Activated naive CD4-positive, alpha-beta T cell treated with anti-CD3 and anti-CD28 coated beads for 36 hours (primary cell): ENCODE results near the gene FTO. TPM values are rescaled to one million over a fixed set of nuclear protein-coding genes. Genes with fewer than 3 reads are reported as not detected.

Source experiments
- CTCF ChIA-PET: fragments of 350-600 bp; sonication (Branson Sonifier 250); formaldehyde crosslinking; loops from one replicate; lab custom pipeline; 2021; ENCODE audit warnings: antibody characterized with exemption; lab: Charles Lee
- DNase-seq: peaks from one replicate; pipeline ENCODE4 v3.0.0-alpha.2; 2020
- H3K27ac Mint-ChIP-seq: one replicate; pipeline ENCODE4 v1.8.0; 2021; ENCODE audit warnings: mild to moderate bottlenecking, mixed read lengths
- H3K27me3 Mint-ChIP-seq: one replicate; pipeline ENCODE4 v1.8.0; 2021; ENCODE audit warnings: low read depth, mixed read lengths
- H3K36me3 Mint-ChIP-seq: one replicate; pipeline ENCODE4 v1.8.0; 2021; ENCODE audit warnings: low read depth, mixed read lengths
- H3K4me1 Mint-ChIP-seq: one replicate; pipeline ENCODE4 v1.8.0; 2021; ENCODE audit warnings: low read depth, mixed read lengths
- H3K4me3 Mint-ChIP-seq: one replicate; pipeline ENCODE4 v1.8.0; 2021; ENCODE audit warnings: mild to moderate bottlenecking, moderate library complexity, mixed read lengths
- H3K9me3 Mint-ChIP-seq: one replicate; pipeline ENCODE4 v1.8.0; 2021; ENCODE audit warnings: mixed read lengths
- intact Hi-C: fragments of 100-400 bp; cut with micrococcal nuclease; formaldehyde crosslinking; loops from one replicate; pipeline ENCODE4 v1.15.1; 2023
- total RNA-seq, 2 experiments: library from RNA; stranded (reverse); gene quantifications; one replicate each; pipeline ENCODE4 v1.2.3, GENCODE V29; 2021

FTO gene
- total RNA-seq, 2 experiments from 2014 or later: 60.2 to 63.9 TPM

GRCh38 chr16:54193013-54193664 lies 489.2 kb downstream of the FTO start:
- no peak for DNase-seq
- intact Hi-C loops: loop anchor here (10.0 kb wide), 1 partner anchor 742 kb away; the partner anchor contains the start of gene IRX5
- CTCF ChIA-PET: interaction anchor here (0.9 kb wide), 1 partner anchor 10 kb away, joined by 3 read pairs; no protein-coding TSS in a partner anchor
- Mint-ChIP-seq H3K4me3 (no peak overlapping the region), H3K4me1 (no peaks in the 10 kb centered on the region), H3K27ac (no peak overlapping the region), H3K36me3 (no peaks in the 10 kb centered on the region), H3K27me3 (peaks cover 18% of the 10 kb centered on the region), H3K9me3 (peaks cover 5% of the 10 kb centered on the region)

- H3K27me3 Mint-ChIP-seq: peaks cover 18% of the 10 kb centered on the region
- no peaks in the 10 kb centered on the region for H3K36me3 Mint-ChIP-seq
- peaks cover 5% of the 10 kb centered on the region for H3K9me3 Mint-ChIP-seq
- DNase-seq: peak; percentile 66
- CTCF ChIA-PET: no interaction called here
- intact Hi-C loops: loop anchor here (10.0 kb wide), 1 partner anchor 741 kb away; the partner anchor contains the start of gene IRX5
- no peak overlapping the region for H3K27ac Mint-ChIP-seq
- no peak overlapping the region for H3K4me3 Mint-ChIP-seq
- H3K4me1 Mint-ChIP-seq: no peaks in the 10 kb centered on the region
Measured at GRCh38 chr16:54193665-54194333, 489.8 kb downstream of the FTO start.

- CTCF ChIA-PET: no interaction called here
- H3K4me3 Mint-ChIP-seq: no peak overlapping the region
- intact Hi-C loops: loop anchor here (10.0 kb wide), 1 partner anchor 740 kb away; the partner anchor contains the start of gene IRX5
Measured at GRCh38 chr16:54194334-54194743, 490.4 kb downstream of the FTO start.

GRCh38 chr16:54197758-54198157 lies 493.8 kb downstream of the FTO start:
- intact Hi-C loops: loop anchor here (10.0 kb wide), 1 partner anchor 737 kb away; the partner anchor contains the start of gene IRX5
- H3K9me3 Mint-ChIP-seq: peaks cover 2% of the 10 kb centered on the region
- H3K4me3 Mint-ChIP-seq: no peak overlapping the region
- H3K36me3 Mint-ChIP-seq: no peaks in the 10 kb centered on the region
- H3K27me3 Mint-ChIP-seq: peaks cover 7% of the 10 kb centered on the region
- DNase-seq: no peak
- no peaks in the 10 kb centered on the region for H3K4me1 Mint-ChIP-seq
- H3K27ac Mint-ChIP-seq: no peak overlapping the region
- CTCF ChIA-PET: no interaction called here

More at GRCh38 chr16:54194334-54194743, 490.4 kb downstream of the FTO start:
- peaks cover 18% of the 10 kb centered on the region for H3K27me3 Mint-ChIP-seq
- no peak for DNase-seq
- no peak overlapping the region for H3K27ac Mint-ChIP-seq
- no peaks in the 10 kb centered on the region for H3K36me3 Mint-ChIP-seq
- H3K9me3 Mint-ChIP-seq: peaks cover 5% of the 10 kb centered on the region
- H3K4me1 Mint-ChIP-seq: no peaks in the 10 kb centered on the region

- Mint-ChIP-seq H3K4me3 (no peak overlapping the region), H3K36me3 (no peaks in the 10 kb centered on the region), H3K27me3 (peaks cover 2% of the 10 kb centered on the region), H3K27ac (no peak overlapping the region), H3K9me3 (no peaks in the 10 kb centered on the region), H3K4me1 (no peaks in the 10 kb centered on the region)
- DNase-seq: no peak
- CTCF ChIA-PET: no interaction called here
- intact Hi-C loops: loop anchor here (10.0 kb wide), 1 partner anchor 735 kb away; the partner anchor contains the start of gene IRX5
Measured at GRCh38 chr16:54199487-54200160, 495.7 kb downstream of the FTO start.

- H3K36me3 Mint-ChIP-seq: no peaks in the 10 kb centered on the region
- CTCF ChIA-PET: interaction anchor here (0.9 kb wide), 1 partner anchor 458 kb away, joined by 3 read pairs; no protein-coding TSS in a partner anchor
Measured at GRCh38 chr16:54200161-54200534, 496.2 kb downstream of the FTO start.

GRCh38 chr16:54200720-54201119 lies 496.8 kb downstream of the FTO start:
- H3K4me3 Mint-ChIP-seq: no peak overlapping the region
- H3K36me3 Mint-ChIP-seq: no peaks in the 10 kb centered on the region
- H3K4me1 Mint-ChIP-seq: no peaks in the 10 kb centered on the region
- DNase-seq: no peak
- no peak overlapping the region for H3K27ac Mint-ChIP-seq
- intact Hi-C loops: no loop called here
- no peaks in the 10 kb centered on the region for H3K9me3 Mint-ChIP-seq
- CTCF ChIA-PET: interaction anchor here (0.9 kb wide), 1 partner anchor 459 kb away, joined by 3 read pairs; no protein-coding TSS in a partner anchor
- H3K27me3 Mint-ChIP-seq: peaks cover 2% of the 10 kb centered on the region

More at GRCh38 chr16:54200161-54200534, 496.2 kb downstream of the FTO start:
- peaks cover 2% of the 10 kb centered on the region for H3K27me3 Mint-ChIP-seq
- no peaks in the 10 kb centered on the region for H3K9me3 Mint-ChIP-seq
- no peaks in the 10 kb centered on the region for H3K4me1 Mint-ChIP-seq
- intact Hi-C loops: no loop called here
- no peak overlapping the region for H3K27ac Mint-ChIP-seq
- no peak overlapping the region for H3K4me3 Mint-ChIP-seq
- DNase-seq: no peak

- intact Hi-C loops: no loop called here
- Mint-ChIP-seq H3K4me3 (no peak overlapping the region), H3K4me1 (no peaks in the 10 kb centered on the region), H3K27ac (no peak overlapping the region), H3K9me3 (no peaks in the 10 kb centered on the region), H3K36me3 (no peaks in the 10 kb centered on the region), H3K27me3 (peaks cover 2% of the 10 kb centered on the region)
- no peak for DNase-seq
- CTCF ChIA-PET: interaction anchor here (0.6 kb wide), 1 partner anchor 19 kb away, joined by 3 read pairs; no protein-coding TSS in a partner anchor
Measured at GRCh38 chr16:54201200-54201599, 497.2 kb downstream of the FTO start.

Other genes with a start within 250 kb of the FTO start
- 10 to 100 TPM; 26.1 to 27.3 TPM for gene AKTIP, start 200.9 kb upstream of the FTO start, total RNA-seq
- 1 to 10 TPM; 4.3 to 5.2 TPM for gene RPGRIP1L, start 297 bp upstream of the FTO start, total RNA-seq